Neural crest cell (in vitro differentiated cells): ENCODE results near the gene MIEF1. TPM values are rescaled to one million over a fixed set of nuclear protein-coding genes. Genes with fewer than 3 reads are reported as not detected.
A peak's percentile ranks its signal among the peaks of the same experiment; 100 is the strongest.

Source experiments
- DNase-seq: peaks from one replicate; pipeline ENCODE4 v3.0.0; 2021; ENCODE audit warnings: low read depth, mixed read lengths, low spot score
- H3K27ac Mint-ChIP-seq: one replicate; pipeline ENCODE4 v1.8.0; 2021; ENCODE audit warnings: mild to moderate bottlenecking, mixed read lengths; ENCODE audit not compliant: unreplicated experiment
- H3K27me3 Mint-ChIP-seq: 2 replicates; pipeline ENCODE4 v1.8.0; 2021; ENCODE audit warnings: low read depth, mild to moderate bottlenecking, mixed read lengths
- H3K36me3 Mint-ChIP-seq: 2 replicates; pipeline ENCODE4 v1.8.0; 2021; ENCODE audit warnings: low read depth, mild to moderate bottlenecking, mixed read lengths
- H3K4me1 Mint-ChIP-seq: 2 replicates; pipeline ENCODE4 v1.8.0; 2021; ENCODE audit warnings: mixed read lengths
- H3K4me3 Mint-ChIP-seq: one replicate; pipeline ENCODE4 v1.8.0; 2021; ENCODE audit warnings: mild to moderate bottlenecking, mixed read lengths
- H3K9me3 Mint-ChIP-seq: 2 replicates; pipeline ENCODE4 v1.8.0; 2021; ENCODE audit warnings: mixed read lengths
- total RNA-seq: library from RNA; stranded (reverse); gene quantifications from 2 replicates; pipeline ENCODE4 v1.2.1, GENCODE V29; 2021
- TF ChIP-seq, protein P1 (sequence below): fragments of 200-600 bp; sonication (generic); conservative IDR thresholded peaks from 2 replicates; pipeline ENCODE4 v1.5.0; 2021; ENCODE audit warnings: antibody characterized with exemption, mild to moderate bottlenecking

The MIEF1 gene
- total RNA-seq, 1 donor from 2014 or later = 45.0 TPM

DNA sequence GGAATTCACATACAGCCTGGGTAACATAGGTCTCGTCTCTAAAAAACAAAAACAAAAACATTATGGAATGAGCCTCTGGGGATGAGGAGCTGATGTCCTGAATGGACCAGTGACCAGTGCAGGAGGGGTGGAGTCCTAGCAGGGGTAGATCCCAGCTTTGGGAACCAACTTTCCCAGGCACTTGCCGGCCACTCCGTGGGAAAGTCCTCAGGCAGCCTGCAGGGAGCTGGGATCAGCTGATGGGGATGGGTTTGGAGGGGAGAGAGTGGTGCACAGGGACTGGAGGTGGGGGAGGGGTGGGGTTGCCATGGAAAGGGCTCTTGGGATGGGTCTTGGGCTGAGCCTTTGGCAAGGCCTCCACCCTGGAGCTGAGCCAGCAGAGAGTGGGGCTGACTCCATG lies 26.2 kb upstream of the MIEF1 start:
- Mint-ChIP-seq H3K36me3 (no peaks in the 10 kb centered on the region), H3K9me3 (no peaks in the 10 kb centered on the region), H3K4me1 (peaks cover 33% of the 10 kb centered on the region), H3K27ac (no peak overlapping the region), H3K27me3 (no peaks in the 10 kb centered on the region), H3K4me3 (no peak overlapping the region)
- DNase-seq = no peak
- TF ChIP-seq, protein P1, sequence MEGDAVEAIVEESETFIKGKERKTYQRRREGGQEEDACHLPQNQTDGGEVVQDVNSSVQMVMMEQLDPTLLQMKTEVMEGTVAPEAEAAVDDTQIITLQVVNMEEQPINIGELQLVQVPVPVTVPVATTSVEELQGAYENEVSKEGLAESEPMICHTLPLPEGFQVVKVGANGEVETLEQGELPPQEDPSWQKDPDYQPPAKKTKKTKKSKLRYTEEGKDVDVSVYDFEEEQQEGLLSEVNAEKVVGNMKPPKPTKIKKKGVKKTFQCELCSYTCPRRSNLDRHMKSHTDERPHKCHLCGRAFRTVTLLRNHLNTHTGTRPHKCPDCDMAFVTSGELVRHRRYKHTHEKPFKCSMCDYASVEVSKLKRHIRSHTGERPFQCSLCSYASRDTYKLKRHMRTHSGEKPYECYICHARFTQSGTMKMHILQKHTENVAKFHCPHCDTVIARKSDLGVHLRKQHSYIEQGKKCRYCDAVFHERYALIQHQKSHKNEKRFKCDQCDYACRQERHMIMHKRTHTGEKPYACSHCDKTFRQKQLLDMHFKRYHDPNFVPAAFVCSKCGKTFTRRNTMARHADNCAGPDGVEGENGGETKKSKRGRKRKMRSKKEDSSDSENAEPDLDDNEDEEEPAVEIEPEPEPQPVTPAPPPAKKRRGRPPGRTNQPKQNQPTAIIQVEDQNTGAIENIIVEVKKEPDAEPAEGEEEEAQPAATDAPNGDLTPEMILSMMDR = no peak

GRCh38 chr22:39476664-39477063 lies 25.4 kb upstream of the MIEF1 start:
- H3K36me3 Mint-ChIP-seq = no peaks in the 10 kb centered on the region
- peaks cover 27% of the 10 kb centered on the region for H3K4me1 Mint-ChIP-seq
- TF ChIP-seq, protein P1 = no peak
- no peaks in the 10 kb centered on the region for H3K27me3 Mint-ChIP-seq
- H3K9me3 Mint-ChIP-seq = no peaks in the 10 kb centered on the region
- H3K4me3 Mint-ChIP-seq = no peak overlapping the region
- peak overlapping the region; percentile 67 for H3K27ac Mint-ChIP-seq
- DNase-seq = no peak

DNA sequence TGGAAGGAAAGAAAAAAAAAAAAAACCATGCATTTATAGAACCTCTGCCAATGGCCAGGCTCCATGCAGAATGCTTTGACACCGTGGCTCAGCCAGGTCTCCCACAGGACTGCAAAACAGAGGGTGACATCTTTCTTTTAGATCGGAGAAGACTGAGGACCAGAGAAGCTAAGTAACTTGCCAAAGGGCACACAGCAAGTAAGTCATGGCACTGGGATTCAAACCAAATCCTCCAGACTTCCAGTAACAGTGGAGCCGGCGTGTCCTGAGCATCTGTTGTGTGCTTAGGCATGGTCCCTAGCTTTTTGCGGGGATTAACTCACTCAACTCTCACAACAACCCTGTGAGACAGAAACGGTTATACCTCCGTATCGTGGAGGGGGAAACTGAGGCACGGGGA lies 24.5 kb upstream of the MIEF1 start:
- no peaks in the 10 kb centered on the region for H3K36me3 Mint-ChIP-seq
- H3K9me3 Mint-ChIP-seq = no peaks in the 10 kb centered on the region
- H3K27me3 Mint-ChIP-seq = no peaks in the 10 kb centered on the region
- peaks cover 20% of the 10 kb centered on the region for H3K4me1 Mint-ChIP-seq
- DNase-seq = no peak
- no peak overlapping the region for H3K27ac Mint-ChIP-seq
- H3K4me3 Mint-ChIP-seq = no peak overlapping the region
- TF ChIP-seq, protein P1 = no peak

GRCh38 chr22:39478441-39478850 lies 23.6 kb upstream of the MIEF1 start:
- no peak overlapping the region for H3K27ac Mint-ChIP-seq
- no peaks in the 10 kb centered on the region for H3K36me3 Mint-ChIP-seq
- TF ChIP-seq, protein P1 = no peak
- no peaks in the 10 kb centered on the region for H3K27me3 Mint-ChIP-seq
- no peaks in the 10 kb centered on the region for H3K9me3 Mint-ChIP-seq
- no peak for DNase-seq
- peaks cover 13% of the 10 kb centered on the region for H3K4me1 Mint-ChIP-seq
- H3K4me3 Mint-ChIP-seq = no peak overlapping the region

- Mint-ChIP-seq H3K27ac (no peak overlapping the region), H3K4me1 (peaks cover 13% of the 10 kb centered on the region), H3K36me3 (no peaks in the 10 kb centered on the region), H3K4me3 (no peak overlapping the region), H3K27me3 (no peaks in the 10 kb centered on the region), H3K9me3 (no peaks in the 10 kb centered on the region)
- DNase-seq = no peak
- TF ChIP-seq, protein P1 = no peak
These were observed 22.8 kb upstream of the MIEF1 start for GRCh38 chr22:39479254-39479653.

DNA sequence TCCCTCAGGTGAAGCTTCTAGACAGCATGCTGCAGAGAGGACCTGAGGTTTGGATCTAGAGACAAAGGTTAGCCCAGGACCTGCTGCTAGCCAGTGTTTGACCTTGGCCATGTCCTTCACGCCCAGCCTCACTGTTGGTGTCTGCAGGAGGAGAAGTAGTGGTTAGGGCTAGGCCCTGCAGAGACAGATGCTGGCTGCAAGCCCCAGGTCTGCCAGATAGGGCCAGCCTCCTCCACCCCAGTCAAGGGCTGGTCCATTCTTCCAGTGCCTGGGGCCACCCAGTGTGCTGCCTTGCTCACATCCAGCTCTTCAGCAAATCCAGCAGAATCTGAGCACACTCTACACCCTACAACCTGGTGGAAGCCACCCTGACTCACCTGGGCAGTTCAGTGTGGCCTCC lies 21.5 kb upstream of the MIEF1 start:
- no peaks in the 10 kb centered on the region for H3K9me3 Mint-ChIP-seq
- H3K36me3 Mint-ChIP-seq = no peaks in the 10 kb centered on the region
- TF ChIP-seq, protein P1 = no peak
- H3K27ac Mint-ChIP-seq = no peak overlapping the region
- H3K4me3 Mint-ChIP-seq = no peak overlapping the region
- H3K27me3 Mint-ChIP-seq = no peaks in the 10 kb centered on the region
- H3K4me1 Mint-ChIP-seq = peaks cover 10% of the 10 kb centered on the region
- no peak for DNase-seq
